ENCODE measurements around the gene CD93.

CD93 gene

GRCh38 chr20:23071996-23072395 is 14.1 kb downstream of the CD93 start:
- TF ChIP-seq CTCF (IDR thresholded peaks at IDR 0.05; ENCODE audit: extremely low read depth, missing control alignments): no peak
- DNase-seq (ENCODE audit: low spot score): no peak

- no peak for TF ChIP-seq CTCF (IDR thresholded peaks at IDR 0.05; ENCODE audit: extremely low read depth, missing control alignments)
- no peak for DNase-seq (ENCODE audit: low spot score)
Observed at GRCh38 chr20:23071398-23071797, 14.7 kb downstream of the CD93 start.

- TF ChIP-seq CTCF (IDR thresholded peaks at IDR 0.05; ENCODE audit: extremely low read depth, missing control alignments): no peak
- DNase-seq (ENCODE audit: low spot score): no peak
Observed at GRCh38 chr20:23069108-23069507, 17.0 kb downstream of the CD93 start.

- no peak for TF ChIP-seq CTCF (IDR thresholded peaks at IDR 0.05; ENCODE audit: extremely low read depth, missing control alignments)
- DNase-seq (ENCODE audit: low spot score): no peak
Observed at GRCh38 chr20:23068283-23068682, 17.8 kb downstream of the CD93 start.

- no peak for DNase-seq (ENCODE audit: low spot score)
- no peak for TF ChIP-seq CTCF (IDR thresholded peaks at IDR 0.05; ENCODE audit: extremely low read depth, missing control alignments)
Observed at GRCh38 chr20:23066772-23067171, 19.4 kb downstream of the CD93 start.

- DNase-seq (ENCODE audit: low spot score): no peak
- no peak for TF ChIP-seq CTCF (IDR thresholded peaks at IDR 0.05; ENCODE audit: extremely low read depth, missing control alignments)
Observed at GRCh38 chr20:23065266-23066201, 20.6 kb downstream of the CD93 start.

- no peak for TF ChIP-seq CTCF (IDR thresholded peaks at IDR 0.05; ENCODE audit: extremely low read depth, missing control alignments)
- DNase-seq (ENCODE audit: low spot score): no peak
Observed at GRCh38 chr20:23063581-23063980, 22.5 kb downstream of the CD93 start.

Data from GM20000 (cell line).